Measurements from ENCODE around the gene RBP5.

GRCh38 chr12:7141351-7142005 is 12.8 kb upstream of the RBP5 start:
- TF ChIP-seq CTCF (conservative IDR thresholded peaks at IDR 0.05; ENCODE audit: low read depth, low read length) (no peak), EZH2 (IDR thresholded peaks at IDR 0.05; ENCODE audit: low read length, unreplicated experiment) (no peak), EZH2phosphoT487 (IDR thresholded peaks at IDR 0.05; ENCODE audit: borderline replicate concordance, low read length) (no peak)
